Measurements from ENCODE around the gene HCST.
A peak's percentile ranks its signal among the peaks of the same experiment; 100 is the strongest.

DNA sequence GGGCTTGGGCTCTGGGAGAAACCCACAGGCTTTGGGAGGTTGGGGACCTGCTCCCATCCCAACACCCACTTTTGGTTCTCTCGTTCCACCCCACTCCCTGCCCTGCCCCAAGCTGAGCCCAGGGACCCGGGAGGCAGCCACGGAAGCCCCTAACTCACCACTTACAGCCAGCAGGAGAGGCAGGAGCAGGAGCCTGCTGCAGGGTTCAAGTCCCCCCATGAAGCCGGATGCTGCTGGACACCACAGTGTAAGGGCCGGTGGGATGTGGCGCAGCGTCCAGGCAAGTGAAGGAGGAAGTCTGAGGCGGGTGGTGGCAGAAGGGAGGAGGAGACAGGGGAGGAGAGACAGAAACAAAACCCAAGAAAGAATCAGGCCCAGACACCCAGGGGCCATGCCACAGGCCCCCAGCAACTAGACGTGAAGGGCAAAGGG lies 5.7 kb downstream of the HCST start, which contains the start of gene TYROBP:
- TF ChIP-seq POLR2A (IDR thresholded peaks at IDR 0.05) = peak in 2 of 4 donors; percentile 26 to 53
- TF ChIP-seq, protein P1, sequence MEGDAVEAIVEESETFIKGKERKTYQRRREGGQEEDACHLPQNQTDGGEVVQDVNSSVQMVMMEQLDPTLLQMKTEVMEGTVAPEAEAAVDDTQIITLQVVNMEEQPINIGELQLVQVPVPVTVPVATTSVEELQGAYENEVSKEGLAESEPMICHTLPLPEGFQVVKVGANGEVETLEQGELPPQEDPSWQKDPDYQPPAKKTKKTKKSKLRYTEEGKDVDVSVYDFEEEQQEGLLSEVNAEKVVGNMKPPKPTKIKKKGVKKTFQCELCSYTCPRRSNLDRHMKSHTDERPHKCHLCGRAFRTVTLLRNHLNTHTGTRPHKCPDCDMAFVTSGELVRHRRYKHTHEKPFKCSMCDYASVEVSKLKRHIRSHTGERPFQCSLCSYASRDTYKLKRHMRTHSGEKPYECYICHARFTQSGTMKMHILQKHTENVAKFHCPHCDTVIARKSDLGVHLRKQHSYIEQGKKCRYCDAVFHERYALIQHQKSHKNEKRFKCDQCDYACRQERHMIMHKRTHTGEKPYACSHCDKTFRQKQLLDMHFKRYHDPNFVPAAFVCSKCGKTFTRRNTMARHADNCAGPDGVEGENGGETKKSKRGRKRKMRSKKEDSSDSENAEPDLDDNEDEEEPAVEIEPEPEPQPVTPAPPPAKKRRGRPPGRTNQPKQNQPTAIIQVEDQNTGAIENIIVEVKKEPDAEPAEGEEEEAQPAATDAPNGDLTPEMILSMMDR (IDR thresholded peaks at IDR 0.05) = no peak
